Measurements from ENCODE around the gene KCNA2.

KCNA2 gene

DNA sequence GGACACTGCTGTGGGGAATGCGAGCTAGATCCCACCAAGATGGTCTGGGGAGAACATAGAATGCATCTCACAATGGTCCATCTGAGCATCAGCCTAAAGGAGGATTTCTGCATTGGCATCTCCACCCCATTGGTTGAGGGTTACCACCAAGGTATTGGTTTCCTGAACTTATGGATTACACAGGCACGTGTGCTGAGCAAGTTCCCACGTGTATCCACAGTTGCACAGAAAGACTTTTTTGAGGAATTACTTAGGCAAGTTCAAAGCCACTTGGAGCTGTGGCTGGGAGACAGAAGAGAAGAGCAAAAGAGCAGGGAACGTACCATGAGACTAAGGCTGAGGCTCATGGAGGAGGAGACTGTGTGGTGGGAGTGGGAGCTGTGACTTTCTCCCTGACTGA lies 43.1 kb downstream of the KCNA2 start:
- DNase-seq: no peak

DNA sequence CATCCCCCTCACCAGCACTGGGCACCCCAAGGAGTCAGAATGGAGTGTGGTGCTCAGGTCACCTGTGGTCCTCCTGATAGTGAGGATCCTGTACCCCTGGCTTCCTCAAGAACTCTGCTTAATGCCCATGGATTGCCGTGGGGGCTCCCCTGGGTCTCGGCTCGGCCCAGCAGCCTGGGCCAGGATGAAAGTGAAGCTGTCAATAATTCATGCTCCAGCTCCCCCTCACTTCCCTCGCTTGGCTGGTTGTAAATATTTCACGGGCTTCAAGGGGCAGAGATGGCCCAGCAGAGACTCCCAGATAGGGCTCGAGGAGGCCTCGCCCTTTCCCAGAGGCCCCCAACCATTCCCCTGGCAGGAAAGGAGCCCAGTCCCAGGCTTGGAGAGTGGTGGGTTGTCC lies 44.6 kb downstream of the KCNA2 start:
- no peak for DNase-seq

DNA sequence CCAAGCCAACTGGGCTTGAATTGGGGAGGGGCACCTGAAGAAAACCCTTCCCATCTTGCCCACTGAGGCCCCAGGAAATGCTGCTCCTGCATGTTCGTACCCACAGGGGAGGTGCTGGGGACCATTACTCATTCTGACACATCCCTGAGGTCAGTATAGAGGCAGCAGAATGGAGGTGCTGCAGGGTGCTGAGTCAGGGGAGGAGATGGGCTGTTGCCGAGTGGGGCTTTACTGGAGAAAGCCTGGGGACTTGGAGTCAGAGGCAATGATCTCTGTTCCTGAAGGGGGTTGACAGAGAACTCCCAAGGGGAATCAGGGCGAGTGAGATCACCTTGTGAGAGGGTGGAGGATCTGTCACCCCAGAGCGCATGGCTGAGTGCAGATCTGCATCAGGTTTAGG lies 47.0 kb downstream of the KCNA2 start:
- DNase-seq: no peak

DNA sequence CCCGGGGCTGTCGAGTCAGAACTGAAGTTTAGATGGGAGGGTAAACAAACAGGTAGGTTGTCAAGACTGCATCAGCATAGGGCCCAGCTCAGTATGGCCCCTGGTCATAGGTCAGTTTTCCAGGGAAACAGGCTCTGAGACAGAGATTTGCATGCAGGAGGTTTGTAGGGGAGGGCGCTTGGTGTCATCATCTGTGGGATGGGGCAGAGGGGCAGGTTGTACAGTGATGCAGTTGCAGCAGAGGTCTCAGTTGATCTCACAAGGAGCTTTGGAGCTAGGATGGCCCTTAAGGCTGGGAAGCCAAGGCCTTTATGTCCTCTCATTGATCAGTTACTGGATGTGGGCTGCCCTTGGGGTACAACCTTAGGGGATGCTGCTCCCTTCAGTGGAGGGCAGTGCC lies 48.7 kb downstream of the KCNA2 start:
- no peak for DNase-seq

DNA sequence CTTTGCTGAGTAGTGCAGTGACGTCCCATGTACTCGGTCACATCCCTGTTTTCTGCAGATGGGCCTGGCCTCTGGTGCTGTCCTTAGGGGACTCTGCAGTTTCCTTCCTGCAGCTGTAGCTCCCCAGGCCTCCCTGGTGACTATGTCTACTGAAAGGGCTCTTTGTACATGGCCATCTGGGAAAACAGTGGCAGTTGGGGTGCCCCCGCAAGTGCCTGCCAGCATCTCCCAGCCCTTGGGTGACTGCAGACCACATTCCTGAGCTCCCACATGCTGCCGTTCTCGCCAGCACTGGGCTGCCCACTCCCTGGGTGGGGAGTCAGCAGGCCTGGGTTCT lies 49.7 kb downstream of the KCNA2 start:
- no peak for DNase-seq

DNA sequence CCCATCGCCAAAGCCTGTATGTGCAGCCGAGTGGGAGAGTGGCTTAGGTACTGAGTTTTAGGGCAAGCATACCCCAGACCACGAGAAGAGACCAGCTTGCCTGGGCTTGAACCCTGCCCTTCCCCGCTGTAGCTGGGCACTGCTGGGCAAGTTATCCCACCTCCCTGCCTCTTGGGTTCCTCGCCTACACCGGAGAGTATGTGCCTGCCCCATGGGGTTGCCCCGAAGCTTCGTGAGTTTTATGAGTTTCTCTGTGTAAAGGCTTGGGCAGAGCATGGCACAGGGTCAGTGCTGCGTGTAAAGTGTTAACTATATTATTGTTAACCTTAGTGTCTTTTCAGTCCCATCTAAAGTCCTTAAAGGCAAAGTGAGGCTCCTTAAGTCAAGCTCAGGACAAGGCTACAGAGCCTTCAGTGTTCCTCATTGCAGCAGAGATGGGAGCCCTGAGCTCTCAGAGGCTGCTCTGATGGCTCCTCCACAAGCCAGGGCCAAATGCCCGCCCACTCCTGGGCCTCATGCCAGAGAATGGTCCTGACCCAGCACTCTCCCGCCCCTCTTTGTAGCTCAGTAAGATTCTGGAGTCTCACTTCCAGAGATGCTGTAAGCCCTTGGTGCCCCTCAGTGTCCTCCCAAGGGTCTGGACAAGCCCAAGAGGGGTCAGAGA lies 50.2 kb downstream of the KCNA2 start:
- no peak for DNase-seq

DNA sequence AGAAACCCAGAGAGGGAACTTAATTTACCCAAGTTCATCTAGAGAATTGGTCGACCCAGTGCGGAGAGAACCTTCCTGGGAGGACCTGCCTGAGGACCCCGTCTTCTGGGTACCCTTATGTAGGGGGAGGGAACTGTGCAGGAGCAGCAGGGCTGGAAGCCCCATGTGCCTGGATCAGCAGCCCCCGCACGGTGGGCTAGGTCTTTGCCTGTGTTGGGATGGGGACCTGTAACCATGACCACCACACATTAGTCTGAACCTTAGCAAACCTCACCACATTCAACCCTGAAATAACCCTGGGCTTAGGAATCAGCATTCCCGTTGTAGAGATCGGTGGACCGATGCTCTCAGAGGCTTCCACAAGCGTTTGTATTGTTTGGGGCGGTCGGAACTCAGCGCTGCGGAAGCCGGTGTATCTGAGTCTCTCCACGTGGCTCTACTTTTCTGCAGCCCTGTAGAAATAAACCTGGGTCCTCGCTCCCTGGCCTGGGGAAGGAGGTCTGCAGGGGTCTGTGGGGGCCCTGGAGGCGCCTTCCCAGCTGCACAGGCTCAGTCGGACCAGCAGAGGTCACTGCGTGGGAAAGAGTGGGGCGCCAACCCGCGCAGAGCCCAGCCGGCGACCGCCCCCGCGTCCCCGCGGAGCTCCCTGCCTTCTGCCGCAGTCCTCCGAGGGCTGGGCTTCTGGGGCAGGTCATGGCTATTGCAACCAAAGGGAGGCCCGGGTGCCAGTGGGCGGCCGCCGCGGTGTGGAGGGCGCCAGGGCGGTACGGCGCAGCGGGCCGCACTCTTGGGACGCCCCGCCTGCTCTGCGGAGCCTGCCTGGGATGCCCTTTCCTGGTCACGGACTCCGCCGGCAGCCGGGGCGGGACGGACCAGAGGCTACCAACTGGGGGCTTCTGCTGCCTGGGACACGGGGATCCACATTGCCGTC lies 51.0 kb downstream of the KCNA2 start:
- DNase-seq: peak; percentile 56

DNA sequence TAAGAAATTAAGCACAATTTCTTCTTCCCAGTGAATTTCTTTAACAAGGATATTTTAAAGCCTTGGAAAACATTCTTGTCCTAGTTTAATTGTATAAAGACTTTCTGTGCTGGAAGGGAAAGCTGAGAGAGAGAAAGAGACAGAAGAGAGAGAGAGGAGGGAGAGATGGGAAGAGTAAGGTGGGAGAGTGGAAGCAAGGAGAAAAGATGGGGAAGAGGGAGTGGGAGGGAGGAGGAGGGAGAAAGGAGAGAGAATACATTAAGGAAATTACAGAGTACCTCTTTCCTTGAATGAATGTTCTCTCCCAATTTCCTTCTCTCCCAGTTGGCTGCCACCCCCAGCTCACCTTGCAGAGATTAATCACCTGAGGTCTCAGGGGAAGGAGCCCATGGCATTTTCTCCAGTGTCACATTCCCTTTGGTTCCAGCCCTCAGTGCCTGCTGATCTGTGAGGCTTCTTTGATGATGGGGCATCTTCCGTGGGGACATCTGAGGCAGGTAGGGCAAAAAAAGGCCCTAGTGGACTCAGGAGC lies 54.8 kb downstream of the KCNA2 start:
- no peak for DNase-seq

DNA sequence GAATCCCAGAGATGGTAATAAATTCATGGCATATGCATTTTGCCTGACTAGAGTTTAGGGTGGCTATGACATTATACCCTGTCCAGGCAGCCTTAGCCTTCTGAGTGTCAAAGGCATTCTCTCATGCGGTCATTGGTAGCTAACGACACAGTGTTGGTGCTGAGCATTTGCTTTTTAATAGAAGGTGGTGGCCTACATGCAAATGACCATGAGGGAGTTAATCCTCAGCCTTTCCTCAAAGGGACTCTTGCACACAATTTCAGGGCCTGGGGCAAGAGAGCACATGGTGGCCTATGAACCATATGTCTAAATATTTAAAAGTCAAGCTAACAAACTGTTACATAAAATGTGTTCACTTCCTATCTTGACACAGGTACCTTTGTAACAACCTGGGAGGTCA lies 56.3 kb downstream of the KCNA2 start:
- DNase-seq: no peak

DNA sequence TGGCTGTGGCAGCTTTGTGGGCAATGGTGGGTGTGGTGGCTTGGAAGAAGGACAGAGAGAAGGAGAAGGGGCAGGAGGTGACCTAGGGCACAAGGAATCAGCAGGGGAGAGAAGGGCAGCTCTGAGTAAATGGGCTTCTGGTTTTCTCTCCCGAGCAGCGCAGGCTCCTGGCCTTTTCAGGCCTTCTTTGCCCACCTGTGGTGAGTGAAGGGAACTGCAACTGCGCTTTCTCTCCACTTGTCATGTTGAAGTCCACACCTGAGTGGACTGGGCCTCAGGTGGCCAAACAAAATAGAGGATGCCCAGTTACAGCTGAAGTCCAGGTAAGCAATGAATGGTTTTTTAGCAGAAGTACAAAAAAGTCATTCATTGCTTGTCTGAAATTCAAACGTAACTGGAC lies 57.8 kb downstream of the KCNA2 start:
- DNase-seq: no peak

DNA sequence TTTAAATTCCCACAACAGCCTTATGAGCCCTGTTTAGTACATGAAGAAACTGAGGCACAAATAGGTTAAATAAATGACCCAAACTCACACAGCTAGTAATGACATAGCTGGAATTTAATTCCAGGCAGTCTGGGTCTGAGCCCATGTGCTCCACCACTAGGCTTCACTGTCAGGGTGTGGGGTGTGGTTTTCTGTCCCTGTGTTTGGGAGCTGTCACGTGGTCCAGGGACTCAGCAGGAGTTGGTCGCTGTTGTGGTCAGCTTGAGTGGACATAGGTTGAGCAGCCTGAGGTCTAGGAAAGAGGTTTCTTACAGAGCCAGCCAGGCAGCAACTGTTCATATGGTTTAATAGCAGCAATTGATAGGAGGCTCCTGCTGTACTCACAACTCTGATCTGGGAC lies 59.1 kb downstream of the KCNA2 start:
- DNase-seq: no peak

DNA sequence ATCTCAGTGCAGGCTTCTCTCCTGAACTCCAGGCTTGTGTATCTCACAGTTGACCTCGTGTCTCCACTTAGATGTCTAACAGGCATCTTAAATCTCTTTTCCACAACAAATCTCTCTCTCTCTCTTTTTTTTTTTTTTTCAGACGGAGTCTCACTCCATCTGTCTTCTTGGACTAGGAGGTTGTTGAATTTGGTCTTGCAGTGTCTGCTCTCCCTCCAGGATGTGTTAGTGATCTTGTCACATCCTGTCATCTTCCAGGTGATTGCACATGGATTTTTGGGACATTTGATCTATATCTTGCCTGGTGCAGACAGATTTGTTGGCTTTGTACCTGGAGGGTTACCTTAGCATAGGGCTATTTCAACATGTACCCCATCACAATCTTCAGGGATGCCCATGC lies 60.7 kb downstream of the KCNA2 start:
- DNase-seq: no peak

DNA sequence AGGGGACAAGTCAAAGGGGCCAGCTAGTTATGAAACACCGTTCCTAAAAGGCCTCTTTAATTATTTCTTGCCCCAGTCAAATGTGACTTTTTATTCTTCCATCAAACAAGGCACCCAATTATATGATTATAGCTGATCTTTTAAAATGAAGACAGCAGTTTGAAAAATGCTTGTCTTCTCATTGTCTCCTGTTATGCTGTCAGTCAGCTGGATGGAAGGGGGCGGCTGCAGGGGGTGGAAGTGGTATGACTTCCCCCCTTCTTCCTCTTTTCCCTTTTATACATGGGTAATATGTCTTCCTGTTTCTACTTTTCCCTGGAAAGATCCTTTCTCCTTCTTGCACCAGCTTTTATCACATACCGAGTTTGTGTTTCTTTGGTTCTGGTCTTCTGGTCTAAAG lies 61.4 kb downstream of the KCNA2 start:
- no peak for DNase-seq

Measured in CD4-positive, alpha-beta T cell treated with Interleukin-21 for 1 hour (primary cell).